Ectodermal cell (in vitro differentiated cells): ENCODE data around the gene NHSL2.

ENCODE experiments used
- H3K27ac ChIP-seq: 2 replicates; pipeline ENCODE4 v1.7.0; 2013; ENCODE audit warnings: mild to moderate bottlenecking, low read depth, low read length; ENCODE audit not compliant: insufficient read depth, poor library complexity, severe bottlenecking
- H3K27me3 ChIP-seq: 2 replicates; pipeline ENCODE4 v1.7.0; 2013; ENCODE audit warnings: mild to moderate bottlenecking, low read length; ENCODE audit not compliant: insufficient read depth, control insufficient read depth, poor library complexity, severe bottlenecking
- H3K36me3 ChIP-seq: one replicate; pipeline ENCODE4 v1.7.0; 2013; ENCODE audit warnings: low read length; ENCODE audit not compliant: control insufficient read depth, insufficient read depth
- H3K4me1 ChIP-seq: one replicate; pipeline ENCODE4 v1.7.0; 2013; ENCODE audit warnings: low read length; ENCODE audit not compliant: control insufficient read depth, insufficient read depth
- H3K4me3 ChIP-seq: 2 replicates; pipeline ENCODE4 v1.7.0; 2013; ENCODE audit warnings: low read depth, low read length, control low read depth; ENCODE audit not compliant: insufficient read depth
- H3K9me3 ChIP-seq: 2 replicates; pipeline ENCODE4 v1.7.0; 2013; ENCODE audit warnings: mild to moderate bottlenecking, low read length, moderate library complexity; ENCODE audit not compliant: control insufficient read depth
- WGBS, 2 experiments: methylation state at CpG; one replicate each; pipeline ENCODE4 v1.1.7; 2013; ENCODE audit warnings: missing lambda C conversion rate in 2 of 2; 5-methylcytosine and 5-hydroxymethylcytosine counted together

Gene NHSL2

GRCh38 chrX:72038016-72038415 lies 127.4 kb downstream of the NHSL2 start:
- H3K4me3 ChIP-seq, result no peak overlapping the region
- no peaks in the 10 kb centered on the region for H3K4me1 ChIP-seq
- H3K27me3 ChIP-seq, result no peaks in the 10 kb centered on the region
- no peaks in the 10 kb centered on the region for H3K9me3 ChIP-seq
- H3K36me3 ChIP-seq, result no peaks in the 10 kb centered on the region
- WGBS, 2 experiments, result 98 to 100% methylated on average over 1 to 4 of the region's 4 CpGs
- no peak overlapping the region for H3K27ac ChIP-seq

GRCh38 chrX:72038868-72039267 lies 128.2 kb downstream of the NHSL2 start:
- no peak overlapping the region for H3K27ac ChIP-seq
- no peak overlapping the region for H3K4me3 ChIP-seq
- no peaks in the 10 kb centered on the region for H3K4me1 ChIP-seq
- H3K9me3 ChIP-seq, result no peaks in the 10 kb centered on the region
- no peaks in the 10 kb centered on the region for H3K36me3 ChIP-seq
- H3K27me3 ChIP-seq, result no peaks in the 10 kb centered on the region
- 91 to 100% methylated on average over 2 of the region's 2 CpGs for WGBS, 2 experiments

GRCh38 chrX:72040506-72040905 lies 129.9 kb downstream of the NHSL2 start:
- Histone ChIP-seq H3K27ac (no peak overlapping the region), H3K36me3 (no peaks in the 10 kb centered on the region), H3K9me3 (no peaks in the 10 kb centered on the region), H3K27me3 (no peaks in the 10 kb centered on the region), H3K4me1 (no peaks in the 10 kb centered on the region), H3K4me3 (no peak overlapping the region)
- WGBS, 2 experiments, result 94 to 95% methylated on average over 5 of the region's 5 CpGs

- Histone ChIP-seq H3K4me1 (no peaks in the 10 kb centered on the region), H3K36me3 (no peaks in the 10 kb centered on the region), H3K4me3 (no peak overlapping the region), H3K27ac (no peak overlapping the region), H3K9me3 (no peaks in the 10 kb centered on the region), H3K27me3 (no peaks in the 10 kb centered on the region)
- 96% methylated on average over 4 to 6 of the region's 6 CpGs for WGBS, 2 experiments
Measured at GRCh38 chrX:72041176-72041575, 130.5 kb downstream of the NHSL2 start.

GRCh38 chrX:72041871-72042851 lies 131.5 kb downstream of the NHSL2 start:
- Histone ChIP-seq H3K4me3 (no peak overlapping the region), H3K36me3 (no peaks in the 10 kb centered on the region), H3K9me3 (no peaks in the 10 kb centered on the region), H3K27ac (no peak overlapping the region), H3K27me3 (no peaks in the 10 kb centered on the region), H3K4me1 (no peaks in the 10 kb centered on the region)
- 88 to 90% methylated on average over 13 of the region's 13 CpGs for WGBS, 2 experiments

DNA sequence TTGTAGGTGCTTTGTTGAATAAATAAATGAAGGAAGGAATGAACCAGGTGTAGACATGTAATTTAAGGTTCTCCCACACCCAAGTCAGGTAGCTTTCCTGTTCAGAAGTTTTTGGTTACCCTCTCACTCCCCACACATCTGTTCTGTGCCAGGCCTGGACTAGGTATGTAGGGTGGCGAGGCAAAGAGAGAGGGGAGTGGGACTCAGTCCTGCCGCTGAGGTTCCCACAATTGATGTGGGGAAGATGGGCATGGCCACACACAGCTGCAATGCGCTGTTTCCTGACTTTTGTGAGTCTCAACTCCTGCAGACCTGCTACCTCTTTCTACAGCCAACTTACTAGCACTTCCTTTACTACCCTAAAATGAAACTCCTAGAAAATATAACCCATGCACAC lies 132.2 kb downstream of the NHSL2 start:
- H3K4me1 ChIP-seq, result no peaks in the 10 kb centered on the region
- H3K9me3 ChIP-seq, result no peaks in the 10 kb centered on the region
- 89 to 91% methylated on average over 3 of the region's 3 CpGs for WGBS, 2 experiments
- no peak overlapping the region for H3K27ac ChIP-seq
- H3K27me3 ChIP-seq, result no peaks in the 10 kb centered on the region
- no peaks in the 10 kb centered on the region for H3K36me3 ChIP-seq
- no peak overlapping the region for H3K4me3 ChIP-seq

- Histone ChIP-seq H3K27me3 (no peaks in the 10 kb centered on the region), H3K36me3 (no peaks in the 10 kb centered on the region), H3K27ac (no peak overlapping the region), H3K4me3 (no peak overlapping the region), H3K4me1 (no peaks in the 10 kb centered on the region), H3K9me3 (no peaks in the 10 kb centered on the region)
- WGBS, 2 experiments, result 97 to 100% methylated on average over 1 to 4 of the region's 4 CpGs
Measured at GRCh38 chrX:72043636-72044035, 133.0 kb downstream of the NHSL2 start.

DNA sequence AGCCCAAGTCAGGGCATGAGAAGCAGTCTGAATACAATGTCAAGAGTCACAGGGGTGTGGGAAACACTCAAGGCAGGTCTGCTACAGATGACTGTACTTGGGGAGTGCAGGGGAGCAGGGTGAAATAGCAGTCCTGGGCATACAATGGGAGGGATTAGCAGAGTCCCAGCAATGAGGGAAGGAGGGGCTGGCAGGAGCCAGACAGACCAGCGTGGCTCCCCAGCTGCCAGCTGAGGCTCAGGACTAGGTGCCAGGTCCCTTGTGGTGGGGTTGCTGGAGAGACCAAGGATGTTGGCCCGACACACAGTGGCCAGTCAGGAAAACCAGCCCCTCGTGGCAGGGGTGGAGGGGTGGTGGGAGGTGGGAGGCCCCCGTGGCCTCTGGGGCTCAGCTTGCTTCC lies 134.5 kb downstream of the NHSL2 start:
- Histone ChIP-seq H3K4me1 (no peaks in the 10 kb centered on the region), H3K9me3 (no peaks in the 10 kb centered on the region), H3K27me3 (no peaks in the 10 kb centered on the region), H3K36me3 (no peaks in the 10 kb centered on the region), H3K4me3 (no peak overlapping the region), H3K27ac (no peak overlapping the region)
- WGBS, 2 experiments, result 79 to 92% methylated on average over 3 of the region's 4 CpGs

GRCh38 chrX:72045552-72046277 lies 135.1 kb downstream of the NHSL2 start:
- H3K27ac ChIP-seq, result no peak overlapping the region
- H3K4me1 ChIP-seq, result no peaks in the 10 kb centered on the region
- H3K4me3 ChIP-seq, result no peak overlapping the region
- WGBS, 2 experiments, result 68 to 76% methylated on average over 9 of the region's 9 CpGs
- no peaks in the 10 kb centered on the region for H3K27me3 ChIP-seq
- H3K36me3 ChIP-seq, result no peaks in the 10 kb centered on the region
- no peaks in the 10 kb centered on the region for H3K9me3 ChIP-seq

DNA sequence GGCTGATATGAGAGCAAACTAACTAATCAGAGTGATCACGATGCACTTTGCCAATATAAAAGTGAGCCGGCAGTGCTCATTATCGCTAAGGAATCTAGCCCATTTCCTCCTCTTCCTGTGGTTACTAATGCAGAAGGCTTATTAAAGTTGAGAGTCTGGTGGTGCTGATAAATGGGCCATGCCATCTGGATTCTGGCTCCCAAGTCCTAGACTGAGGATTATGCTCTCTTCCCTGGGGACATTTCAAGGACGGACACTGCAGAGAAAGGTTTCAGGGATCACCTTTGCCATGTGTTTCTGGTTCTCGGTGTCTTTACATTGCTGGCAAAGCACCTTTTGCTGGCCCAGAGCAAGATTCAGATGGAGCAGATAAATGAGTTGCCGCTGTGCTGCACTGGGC lies 135.8 kb downstream of the NHSL2 start:
- H3K9me3 ChIP-seq, result no peaks in the 10 kb centered on the region
- H3K27me3 ChIP-seq, result no peaks in the 10 kb centered on the region
- no peak overlapping the region for H3K27ac ChIP-seq
- WGBS, 2 experiments, result 91 to 92% methylated on average over 5 of the region's 6 CpGs
- H3K4me1 ChIP-seq, result no peaks in the 10 kb centered on the region
- no peaks in the 10 kb centered on the region for H3K36me3 ChIP-seq
- H3K4me3 ChIP-seq, result no peak overlapping the region
